GM20000 (cell line): Measurements from ENCODE around the gene IL17F.

Source experiments
- DNase-seq: peaks from one replicate; pipeline ENCODE4 v3.0.0; 2012; ENCODE audit warnings: low spot score
- CTCF ChIP-seq: IDR thresholded peaks from 2 replicates; pipeline ENCODE4 v1.5.1; 2012; ENCODE audit warnings: mild to moderate bottlenecking, control low read depth; ENCODE audit errors: extremely low read depth, missing control alignments

Gene IL17F

DNA sequence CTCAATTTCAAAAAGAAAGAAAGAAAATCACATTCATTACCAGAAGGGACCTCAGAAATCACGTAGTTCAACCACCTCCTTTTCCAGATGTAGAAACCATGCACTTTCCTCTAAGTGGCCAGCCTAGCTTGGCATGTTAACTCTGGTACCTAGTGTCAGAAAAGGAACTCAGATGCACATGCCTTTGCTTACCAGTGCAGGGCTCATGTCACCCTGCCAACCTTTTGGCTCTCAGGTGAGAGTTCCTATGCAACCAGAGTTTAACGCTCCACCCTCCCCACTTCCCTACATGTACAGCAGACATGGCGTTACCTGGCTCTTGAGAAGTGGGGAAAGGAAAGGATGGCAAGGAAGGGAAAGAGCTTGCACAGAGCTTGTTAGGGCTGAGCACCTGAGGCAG, 16.3 kb upstream of the IL17F start:
- DNase-seq = no peak
- TF ChIP-seq CTCF = no peak

DNA sequence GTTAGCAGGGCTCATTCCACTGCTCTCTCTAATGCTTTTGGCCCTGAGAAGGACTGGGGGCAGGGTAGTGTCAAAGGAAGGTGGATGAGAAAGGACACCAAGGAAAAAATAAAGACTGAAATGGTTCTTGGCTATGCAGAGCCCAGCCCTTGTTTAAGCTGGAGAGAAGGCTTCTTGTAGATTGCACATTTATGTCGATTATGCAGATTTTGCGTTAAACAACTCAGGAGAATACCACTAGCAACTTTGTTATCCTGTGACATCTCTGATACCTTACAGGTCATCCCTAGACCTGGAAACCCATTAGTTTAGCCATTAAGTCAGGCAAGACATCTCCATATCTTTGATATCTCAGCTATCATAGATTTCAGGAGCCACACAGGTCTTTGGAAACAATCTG, 11.1 kb upstream of the IL17F start:
- no peak for TF ChIP-seq CTCF
- DNase-seq = no peak

DNA sequence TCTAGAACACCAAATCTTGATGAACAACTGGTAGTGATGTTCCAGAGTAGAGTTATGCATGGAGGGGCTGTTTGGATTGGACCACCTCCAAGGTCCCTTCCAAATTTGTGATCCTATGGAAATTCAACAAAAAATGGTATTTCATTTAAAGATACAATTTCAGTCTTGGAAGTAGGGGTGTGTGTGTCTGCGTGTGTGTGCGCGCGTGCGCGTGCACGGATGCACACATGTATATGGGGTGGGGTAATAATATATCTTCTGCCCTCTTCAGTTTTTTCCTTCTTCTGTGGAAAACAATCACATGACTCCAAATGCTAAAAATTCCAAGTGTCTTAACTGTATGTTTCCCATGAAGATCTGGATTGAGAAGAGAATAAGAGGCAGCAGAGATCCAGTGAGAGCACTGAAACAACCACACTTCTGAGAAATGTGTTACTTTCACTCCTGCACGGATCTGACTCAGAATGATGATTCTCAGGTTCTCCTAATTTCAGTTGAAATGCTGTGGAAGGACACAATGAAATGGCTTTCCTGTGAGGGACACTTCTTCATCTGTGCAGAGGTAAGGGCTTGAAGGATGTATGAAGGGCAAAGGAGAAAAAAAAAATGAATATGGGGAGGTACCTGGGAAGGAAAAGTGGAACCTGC, 10.6 kb upstream of the IL17F start:
- DNase-seq = no peak

GRCh38 chr6:52253494-52253893, 9.2 kb upstream of the IL17F start:
- DNase-seq = no peak
- no peak for TF ChIP-seq CTCF

More for the DNA sequence above, 10.6 kb upstream of the IL17F start:
- no peak for TF ChIP-seq CTCF

- TF ChIP-seq CTCF = no peak
These were observed 6.8 kb upstream of the IL17F start for GRCh38 chr6:52251113-52251512.

GRCh38 chr6:52249078-52249477, 4.8 kb upstream of the IL17F start:
- no peak for TF ChIP-seq CTCF

More at GRCh38 chr6:52251113-52251512, 6.8 kb upstream of the IL17F start:
- DNase-seq = no peak

GRCh38 chr6:52245425-52245824, 1.1 kb upstream of the IL17F start:
- TF ChIP-seq CTCF = no peak
- DNase-seq = no peak

More at GRCh38 chr6:52249078-52249477, 4.8 kb upstream of the IL17F start:
- DNase-seq = no peak
